Astrocyte (in vitro differentiated cells and primary cell): ENCODE data around the gene ALDH3A1. TPM values are rescaled to one million over a fixed set of nuclear protein-coding genes. Genes with fewer than 3 reads are reported as not detected.

Experiments used
- DNase-seq: peaks from one replicate; pipeline ENCODE4 v3.0.0-alpha.2; 2010; ENCODE audit warnings: low read depth
- FAIRE-seq: peaks from 2 replicates; lab custom pipeline; 2011; peaks lifted over from hg19 to GRCh38; lab: Jason Lieb, UNC
- H2AFZ ChIP-seq: 2 replicates; pipeline ENCODE4 v1.6.0; 2012; ENCODE audit warnings: low read depth, low read length, inconsistent platforms
- H3K27ac ChIP-seq: 2 replicates; pipeline ENCODE4 v1.5.1; 2011; ENCODE audit warnings: low read depth, low read length, inconsistent platforms
- H3K27me3 ChIP-seq: 2 replicates; pipeline ENCODE4 v1.6.0; 2011; ENCODE audit warnings: low read length, inconsistent platforms; ENCODE audit not compliant: insufficient read depth
- H3K36me3 ChIP-seq: 2 replicates; pipeline ENCODE4 v1.5.1; 2011; ENCODE audit warnings: low read length, inconsistent platforms; ENCODE audit not compliant: insufficient read depth
- H3K4me1 ChIP-seq: 2 replicates; pipeline ENCODE4 v1.5.1; 2011; ENCODE audit warnings: low read length, inconsistent platforms; ENCODE audit not compliant: insufficient read depth
- H3K4me2 ChIP-seq: 2 replicates; pipeline ENCODE4 v1.6.0; 2012; ENCODE audit warnings: low read length, inconsistent platforms
- H3K4me3 ChIP-seq: 2 replicates; pipeline ENCODE4 v1.5.1; 2011; ENCODE audit warnings: low read depth, mild to moderate bottlenecking, low read length, inconsistent platforms; ENCODE audit not compliant: insufficient read depth
- H3K79me2 ChIP-seq: 2 replicates; pipeline ENCODE4 v1.6.0; 2012; ENCODE audit warnings: mild to moderate bottlenecking, low read length, inconsistent platforms; ENCODE audit not compliant: insufficient read depth
- H3K9ac ChIP-seq: 2 replicates; pipeline ENCODE4 v1.6.0; 2012; ENCODE audit warnings: mild to moderate bottlenecking, low read length, inconsistent platforms
- H3K9me3 ChIP-seq: 2 replicates; pipeline ENCODE4 v1.5.1; 2012; ENCODE audit warnings: low read depth, mild to moderate bottlenecking, low read length, inconsistent platforms; ENCODE audit not compliant: insufficient read depth
- H4K20me1 ChIP-seq: 2 replicates; pipeline ENCODE4 v1.6.0; 2012; ENCODE audit warnings: low read length, inconsistent platforms; ENCODE audit not compliant: insufficient read depth
- H3K27ac Mint-ChIP-seq: one replicate; pipeline ENCODE4 v1.8.0; 2021; ENCODE audit warnings: mild to moderate bottlenecking, mixed read lengths; ENCODE audit not compliant: unreplicated experiment
- H3K27me3 Mint-ChIP-seq: one replicate; pipeline ENCODE4 v1.8.0; 2021; ENCODE audit warnings: low read depth, mixed read lengths; ENCODE audit not compliant: unreplicated experiment
- H3K36me3 Mint-ChIP-seq: one replicate; pipeline ENCODE4 v1.8.0; 2021; ENCODE audit warnings: low read depth, mixed read lengths; ENCODE audit not compliant: unreplicated experiment
- H3K4me1 Mint-ChIP-seq: one replicate; pipeline ENCODE4 v1.8.0; 2021; ENCODE audit warnings: low read depth, mixed read lengths; ENCODE audit not compliant: unreplicated experiment
- H3K4me3 Mint-ChIP-seq: one replicate; pipeline ENCODE4 v1.8.0; 2021; ENCODE audit warnings: mild to moderate bottlenecking, moderate library complexity, mixed read lengths; ENCODE audit not compliant: unreplicated experiment
- H3K9me3 Mint-ChIP-seq: one replicate; pipeline ENCODE4 v1.8.0; 2021; ENCODE audit warnings: mild to moderate bottlenecking, mixed read lengths; ENCODE audit not compliant: unreplicated experiment
- CTCF ChIP-seq: IDR thresholded peaks from 2 replicates; pipeline ENCODE4 v1.5.1; 2011; ENCODE audit warnings: low read depth, mild to moderate bottlenecking, inconsistent platforms, low read length, moderate library complexity; ENCODE audit not compliant: insufficient read depth
- EZH2 ChIP-seq: IDR thresholded peaks from 2 replicates; pipeline ENCODE4 v1.6.1; 2012; ENCODE audit warnings: mild to moderate bottlenecking, low read length, inconsistent platforms; ENCODE audit not compliant: insufficient read depth
- total RNA-seq: library from RNA; stranded (reverse); gene quantifications from 2 replicates; pipeline ENCODE4 v1.2.1, GENCODE V29; 2021

ALDH3A1 gene
- total RNA-seq, 1 donor from 2014 or later, result not detected

GRCh38 chr17:19731626-19732025, 16.5 kb downstream of the ALDH3A1 start:
- Histone ChIP-seq H3K79me2 (no peaks in the 10 kb centered on the region), H3K27me3 (peaks cover 5% of the 10 kb centered on the region), H3K27ac (no peak overlapping the region), H3K4me2 (no peak overlapping the region), H2AFZ (no peak overlapping the region), H3K9me3 (no peaks in the 10 kb centered on the region), H3K9ac (no peak overlapping the region), H3K4me3 (no peak overlapping the region), H3K4me1 (no peaks in the 10 kb centered on the region), H4K20me1 (no peaks in the 10 kb centered on the region), H3K36me3 (no peaks in the 10 kb centered on the region)
- TF ChIP-seq CTCF, result no peak
- no peak for TF ChIP-seq EZH2
- no peaks in the 10 kb centered on the region for H3K9me3 Mint-ChIP-seq
- H3K27ac Mint-ChIP-seq, result no peak overlapping the region
- no peak for FAIRE-seq
- H3K27me3 Mint-ChIP-seq, result peaks cover 41% of the 10 kb centered on the region
- H3K4me1 Mint-ChIP-seq, result no peaks in the 10 kb centered on the region
- no peak for DNase-seq
- peaks cover 2% of the 10 kb centered on the region for H3K36me3 Mint-ChIP-seq
- no peak overlapping the region for H3K4me3 Mint-ChIP-seq

GRCh38 chr17:19730843-19731242, 17.3 kb downstream of the ALDH3A1 start:
- Mint-ChIP-seq H3K27ac (no peak overlapping the region), H3K27me3 (peaks cover 34% of the 10 kb centered on the region), H3K4me1 (no peaks in the 10 kb centered on the region), H3K9me3 (no peaks in the 10 kb centered on the region), H3K36me3 (no peaks in the 10 kb centered on the region), H3K4me3 (no peak overlapping the region)
- H3K27me3 ChIP-seq, result peaks cover 5% of the 10 kb centered on the region
- H3K4me3 ChIP-seq, result no peak overlapping the region
- DNase-seq, result no peak
- H2AFZ ChIP-seq, result no peak overlapping the region
- no peaks in the 10 kb centered on the region for H3K79me2 ChIP-seq
- TF ChIP-seq CTCF (no peak), EZH2 (no peak)
- no peaks in the 10 kb centered on the region for H4K20me1 ChIP-seq
- H3K9ac ChIP-seq, result no peak overlapping the region
- FAIRE-seq, result no peak
- no peaks in the 10 kb centered on the region for H3K9me3 ChIP-seq
- no peaks in the 10 kb centered on the region for H3K4me1 ChIP-seq
- H3K4me2 ChIP-seq, result no peak overlapping the region
- H3K36me3 ChIP-seq, result no peaks in the 10 kb centered on the region
- H3K27ac ChIP-seq, result no peak overlapping the region

GRCh38 chr17:19729900-19730299, 18.2 kb downstream of the ALDH3A1 start:
- Mint-ChIP-seq H3K27ac (no peak overlapping the region), H3K27me3 (peaks cover 42% of the 10 kb centered on the region), H3K9me3 (no peaks in the 10 kb centered on the region), H3K36me3 (no peaks in the 10 kb centered on the region), H3K4me3 (no peak overlapping the region), H3K4me1 (no peaks in the 10 kb centered on the region)
- FAIRE-seq (no peak), DNase-seq (no peak)
- H3K27me3 ChIP-seq, result peaks cover 5% of the 10 kb centered on the region
- no peaks in the 10 kb centered on the region for H4K20me1 ChIP-seq
- H3K4me1 ChIP-seq, result no peaks in the 10 kb centered on the region
- no peaks in the 10 kb centered on the region for H3K79me2 ChIP-seq
- no peak overlapping the region for H3K4me3 ChIP-seq
- H2AFZ ChIP-seq, result no peak overlapping the region
- H3K27ac ChIP-seq, result no peak overlapping the region
- no peak overlapping the region for H3K9ac ChIP-seq
- no peak for TF ChIP-seq CTCF
- TF ChIP-seq EZH2, result no peak
- no peaks in the 10 kb centered on the region for H3K9me3 ChIP-seq
- no peaks in the 10 kb centered on the region for H3K36me3 ChIP-seq
- H3K4me2 ChIP-seq, result no peak overlapping the region
